ENCODE measurements around the gene CDK14. TPM values are rescaled to one million over a fixed set of nuclear protein-coding genes. Genes with fewer than 3 reads are reported as not detected.

The CDK14 gene
- total RNA-seq, 4 donors from 2014 or later: 22.2 to 36.3 (median 28.6) TPM

GRCh38 chr7:90674625-90675024 is 78.5 kb downstream of the CDK14 start:
- DNase-seq (ENCODE audit: low spot score in 2 of 2): no peak
- no peaks in the 10 kb centered on the region for H3K27me3 ChIP-seq
- 62 to 70% methylated on average over 1 of the region's 1 CpG for WGBS, 2 donors
- H3K4me1 ChIP-seq: peaks cover 0 to 17% (median 0%) of the 10 kb centered on the region in 4 donors
- H3K27ac ChIP-seq: no peak overlapping the region
- no peaks in the 10 kb centered on the region for H3K36me3 ChIP-seq
- no peak overlapping the region for H3K4me3 ChIP-seq
- TF ChIP-seq EP300 (IDR thresholded peaks at IDR 0.05) (no peak), POLR2A (IDR thresholded peaks at IDR 0.05) (no peak), CTCF (IDR thresholded peaks at IDR 0.05) (no peak)
- H3K9me3 ChIP-seq: no peaks in the 10 kb centered on the region

- no peaks in the 10 kb centered on the region for H3K9me3 ChIP-seq
- no peaks in the 10 kb centered on the region for H3K27me3 ChIP-seq
- no peak overlapping the region for H3K27ac ChIP-seq
- 96 to 97% methylated on average over 3 of the region's 3 CpGs for WGBS, 2 donors
- H3K4me3 ChIP-seq: no peak overlapping the region
- peaks cover 0 to 17% (median 0%) of the 10 kb centered on the region in 4 donors for H3K4me1 ChIP-seq
- DNase-seq (ENCODE audit: low spot score in 2 of 2): no peak
- TF ChIP-seq EP300 (IDR thresholded peaks at IDR 0.05): no peak
- no peak for TF ChIP-seq POLR2A (IDR thresholded peaks at IDR 0.05)
- TF ChIP-seq CTCF (IDR thresholded peaks at IDR 0.05): no peak
- H3K36me3 ChIP-seq: no peaks in the 10 kb centered on the region
Measured at GRCh38 chr7:90675982-90676381, 79.9 kb downstream of the CDK14 start.

GRCh38 chr7:90677486-90678404 is 81.6 kb downstream of the CDK14 start:
- TF ChIP-seq CTCF (IDR thresholded peaks at IDR 0.05) (no peak), EP300 (IDR thresholded peaks at IDR 0.05) (no peak), POLR2A (IDR thresholded peaks at IDR 0.05) (no peak)
- Histone ChIP-seq H3K36me3 (no peaks in the 10 kb centered on the region), H3K4me3 (no peak overlapping the region), H3K9me3 (no peaks in the 10 kb centered on the region), H3K27me3 (no peaks in the 10 kb centered on the region), H3K27ac (no peak overlapping the region), H3K4me1 (peaks cover 0 to 23% (median 0%) of the 10 kb centered on the region in 4 donors)
- WGBS, 2 donors: 42 to 43% methylated on average over 10 of the region's 10 CpGs
- DNase-seq (ENCODE audit: low spot score in 2 of 2): no peak

DNA sequence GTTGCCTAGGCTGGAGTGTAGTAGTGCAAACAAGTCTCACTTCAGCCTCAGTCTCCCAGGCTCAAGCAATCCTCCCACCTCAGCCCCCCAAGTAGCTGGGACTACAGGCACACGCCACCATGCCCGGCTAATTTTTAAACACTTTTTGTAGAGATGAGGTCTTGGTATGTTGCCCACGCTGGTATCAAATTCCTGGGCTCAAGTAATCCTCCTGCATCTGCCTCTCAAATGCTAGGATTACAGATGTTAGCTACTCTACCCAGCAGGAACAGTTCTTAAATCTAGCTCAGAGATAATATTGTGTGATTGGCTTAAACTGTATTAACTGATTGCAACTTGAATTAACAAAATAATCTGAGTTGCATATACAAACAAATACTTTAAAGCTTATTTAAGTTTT is 82.9 kb downstream of the CDK14 start:
- Histone ChIP-seq H3K27ac (no peak overlapping the region), H3K27me3 (no peaks in the 10 kb centered on the region), H3K9me3 (no peaks in the 10 kb centered on the region), H3K4me1 (peaks cover 0 to 23% (median 0%) of the 10 kb centered on the region in 4 donors), H3K36me3 (no peaks in the 10 kb centered on the region), H3K4me3 (no peak overlapping the region)
- no peak for DNase-seq (ENCODE audit: low spot score in 2 of 2)
- WGBS, 2 donors: 41 to 48% methylated on average over 3 of the region's 3 CpGs
- TF ChIP-seq POLR2A (IDR thresholded peaks at IDR 0.05): no peak
- no peak for TF ChIP-seq CTCF (IDR thresholded peaks at IDR 0.05)
- no peak for TF ChIP-seq EP300 (IDR thresholded peaks at IDR 0.05)

- H3K36me3 ChIP-seq: no peaks in the 10 kb centered on the region
- 59 to 74% methylated on average over 4 of the region's 4 CpGs for WGBS, 2 donors
- TF ChIP-seq CTCF (IDR thresholded peaks at IDR 0.05) (no peak), EP300 (IDR thresholded peaks at IDR 0.05) (no peak), POLR2A (IDR thresholded peaks at IDR 0.05) (no peak)
- H3K4me3 ChIP-seq: no peak overlapping the region
- DNase-seq (ENCODE audit: low spot score in 2 of 2): no peak
- H3K9me3 ChIP-seq: no peaks in the 10 kb centered on the region
- no peak overlapping the region for H3K27ac ChIP-seq
- no peaks in the 10 kb centered on the region for H3K27me3 ChIP-seq
- peaks cover 0 to 23% (median 0%) of the 10 kb centered on the region in 4 donors for H3K4me1 ChIP-seq
Measured at GRCh38 chr7:90680484-90680883, 84.4 kb downstream of the CDK14 start.
